ENCODE results near the gene SIGLEC12. TPM values are rescaled to one million over a fixed set of nuclear protein-coding genes. Genes with fewer than 3 reads are reported as not detected.

Gene SIGLEC12
- total and polyA plus RNA-seq, 9 of the 15 experiments (the other 6 are each of a cell fraction or from before 2014, with no cell fraction given), result 0.08 to 1.3 (median 0.54) TPM

DNA sequence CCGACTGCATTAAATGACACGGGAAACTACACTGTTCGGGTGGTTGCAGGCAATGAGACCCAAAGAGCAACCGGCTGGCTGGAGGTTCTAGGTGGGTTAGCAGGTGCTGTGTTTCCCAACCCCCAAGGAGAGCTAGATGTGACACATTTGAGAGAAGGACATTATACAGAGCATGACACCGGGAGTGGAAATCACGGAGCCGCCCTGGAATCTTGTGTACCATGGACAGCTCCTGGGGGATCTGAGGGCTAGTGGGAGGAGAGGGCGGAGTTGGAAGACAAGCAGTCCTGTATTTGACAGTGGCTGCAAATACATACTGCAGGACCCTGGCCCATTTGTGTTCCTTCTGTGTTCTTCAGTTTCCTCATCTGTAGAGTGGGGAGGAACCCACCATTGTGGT lies 21.0 kb downstream of the SIGLEC12 start (continued):
- TF ChIP-seq, protein P1, sequence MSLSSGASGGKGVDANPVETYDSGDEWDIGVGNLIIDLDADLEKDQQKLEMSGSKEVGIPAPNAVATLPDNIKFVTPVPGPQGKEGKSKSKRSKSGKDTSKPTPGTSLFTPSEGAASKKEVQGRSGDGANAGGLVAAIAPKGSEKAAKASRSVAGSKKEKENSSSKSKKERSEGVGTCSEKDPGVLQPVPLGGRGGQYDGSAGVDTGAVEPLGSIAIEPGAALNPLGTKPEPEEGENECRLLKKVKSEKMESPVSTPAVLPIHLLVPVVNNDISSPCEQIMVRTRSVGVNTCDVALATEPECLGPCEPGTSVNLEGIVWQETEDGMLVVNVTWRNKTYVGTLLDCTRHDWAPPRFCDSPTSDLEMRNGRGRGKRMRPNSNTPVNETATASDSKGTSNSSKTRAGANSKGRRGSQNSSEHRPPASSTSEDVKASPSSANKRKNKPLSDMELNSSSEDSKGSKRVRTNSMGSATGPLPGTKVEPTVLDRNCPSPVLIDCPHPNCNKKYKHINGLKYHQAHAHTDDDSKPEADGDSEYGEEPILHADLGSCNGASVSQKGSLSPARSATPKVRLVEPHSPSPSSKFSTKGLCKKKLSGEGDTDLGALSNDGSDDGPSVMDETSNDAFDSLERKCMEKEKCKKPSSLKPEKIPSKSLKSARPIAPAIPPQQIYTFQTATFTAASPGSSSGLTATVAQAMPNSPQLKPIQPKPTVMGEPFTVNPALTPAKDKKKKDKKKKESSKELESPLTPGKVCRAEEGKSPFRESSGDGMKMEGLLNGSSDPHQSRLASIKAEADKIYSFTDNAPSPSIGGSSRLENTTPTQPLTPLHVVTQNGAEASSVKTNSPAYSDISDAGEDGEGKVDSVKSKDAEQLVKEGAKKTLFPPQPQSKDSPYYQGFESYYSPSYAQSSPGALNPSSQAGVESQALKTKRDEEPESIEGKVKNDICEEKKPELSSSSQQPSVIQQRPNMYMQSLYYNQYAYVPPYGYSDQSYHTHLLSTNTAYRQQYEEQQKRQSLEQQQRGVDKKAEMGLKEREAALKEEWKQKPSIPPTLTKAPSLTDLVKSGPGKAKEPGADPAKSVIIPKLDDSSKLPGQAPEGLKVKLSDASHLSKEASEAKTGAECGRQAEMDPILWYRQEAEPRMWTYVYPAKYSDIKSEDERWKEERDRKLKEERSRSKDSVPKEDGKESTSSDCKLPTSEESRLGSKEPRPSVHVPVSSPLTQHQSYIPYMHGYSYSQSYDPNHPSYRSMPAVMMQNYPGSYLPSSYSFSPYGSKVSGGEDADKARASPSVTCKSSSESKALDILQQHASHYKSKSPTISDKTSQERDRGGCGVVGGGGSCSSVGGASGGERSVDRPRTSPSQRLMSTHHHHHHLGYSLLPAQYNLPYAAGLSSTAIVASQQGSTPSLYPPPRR (CRISPR knock-in tag; IDR thresholded peaks at IDR 0.05; ENCODE audit: borderline replicate concordance), result no peak
- peak; percentile 71 for TF ChIP-seq NCOA1 (IDR thresholded peaks at IDR 0.05; ENCODE audit: low read depth)
- TF ChIP-seq ZNF23 (CRISPR knock-in tag; IDR thresholded peaks at IDR 0.05), result no peak
- peak; percentile 57 for TF ChIP-seq CXXC5 (CRISPR knock-in tag; IDR thresholded peaks at IDR 0.05)
- TF ChIP-seq CEBPB (tag; IDR thresholded peaks at IDR 0.05), result no peak
- peak; percentile 24; the same call in 1 of the 2 replicates for TF ChIP-seq EGR1 (conservative IDR thresholded peaks at IDR 0.05)
- TF ChIP-seq SMAD4 (CRISPR knock-in tag; conservative IDR thresholded peaks at IDR 0.05), result peak; percentile 51
- TF ChIP-seq, protein P2, sequence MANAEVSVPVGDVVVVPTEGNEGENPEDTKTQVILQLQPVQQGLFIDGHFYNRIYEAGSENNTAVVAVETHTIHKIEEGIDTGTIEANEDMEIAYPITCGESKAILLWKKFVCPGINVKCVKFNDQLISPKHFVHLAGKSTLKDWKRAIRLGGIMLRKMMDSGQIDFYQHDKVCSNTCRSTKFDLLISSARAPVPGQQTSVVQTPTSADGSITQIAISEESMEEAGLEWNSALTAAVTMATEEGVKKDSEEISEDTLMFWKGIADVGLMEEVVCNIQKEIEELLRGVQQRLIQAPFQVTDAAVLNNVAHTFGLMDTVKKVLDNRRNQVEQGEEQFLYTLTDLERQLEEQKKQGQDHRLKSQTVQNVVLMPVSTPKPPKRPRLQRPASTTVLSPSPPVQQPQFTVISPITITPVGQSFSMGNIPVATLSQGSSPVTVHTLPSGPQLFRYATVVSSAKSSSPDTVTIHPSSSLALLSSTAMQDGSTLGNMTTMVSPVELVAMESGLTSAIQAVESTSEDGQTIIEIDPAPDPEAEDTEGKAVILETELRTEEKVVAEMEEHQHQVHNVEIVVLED (CRISPR knock-in tag; IDR thresholded peaks at IDR 0.05), result no peak
- TF ChIP-seq, protein P3, sequence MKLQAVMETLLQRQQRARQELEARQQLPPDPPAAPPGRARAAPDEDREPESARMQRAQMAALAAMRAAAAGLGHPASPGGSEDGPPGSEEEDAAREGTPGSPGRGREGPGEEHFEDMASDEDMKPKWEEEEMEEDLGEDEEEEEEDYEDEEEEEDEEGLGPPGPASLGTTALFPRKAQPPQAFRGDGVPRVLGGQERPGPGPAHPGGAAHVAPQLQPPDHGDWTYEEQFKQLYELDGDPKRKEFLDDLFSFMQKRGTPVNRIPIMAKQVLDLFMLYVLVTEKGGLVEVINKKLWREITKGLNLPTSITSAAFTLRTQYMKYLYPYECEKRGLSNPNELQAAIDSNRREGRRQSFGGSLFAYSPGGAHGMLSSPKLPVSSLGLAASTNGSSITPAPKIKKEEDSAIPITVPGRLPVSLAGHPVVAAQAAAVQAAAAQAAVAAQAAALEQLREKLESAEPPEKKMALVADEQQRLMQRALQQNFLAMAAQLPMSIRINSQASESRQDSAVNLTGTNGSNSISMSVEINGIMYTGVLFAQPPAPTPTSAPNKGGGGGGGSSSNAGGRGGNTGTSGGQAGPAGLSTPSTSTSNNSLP (IDR thresholded peaks at IDR 0.05; ENCODE audit: borderline replicate concordance, low read depth, low read length), result no peak
- TF ChIP-seq, protein P4, sequence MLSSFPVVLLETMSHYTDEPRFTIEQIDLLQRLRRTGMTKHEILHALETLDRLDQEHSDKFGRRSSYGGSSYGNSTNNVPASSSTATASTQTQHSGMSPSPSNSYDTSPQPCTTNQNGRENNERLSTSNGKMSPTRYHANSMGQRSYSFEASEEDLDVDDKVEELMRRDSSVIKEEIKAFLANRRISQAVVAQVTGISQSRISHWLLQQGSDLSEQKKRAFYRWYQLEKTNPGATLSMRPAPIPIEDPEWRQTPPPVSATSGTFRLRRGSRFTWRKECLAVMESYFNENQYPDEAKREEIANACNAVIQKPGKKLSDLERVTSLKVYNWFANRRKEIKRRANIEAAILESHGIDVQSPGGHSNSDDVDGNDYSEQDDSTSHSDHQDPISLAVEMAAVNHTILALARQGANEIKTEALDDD (IDR thresholded peaks at IDR 0.05), result no peak
- no peak for TF ChIP-seq POLR3A (IDR thresholded peaks at IDR 0.05; ENCODE audit: borderline replicate concordance, extremely low read depth, insufficient read depth, insufficient read length)
- TF ChIP-seq NR2C2 (CRISPR knock-in tag; IDR thresholded peaks at IDR 0.05), result 0 out of 2 replicates have a peak, but pooled peaks have one; percentile 28
- TF ChIP-seq NR2C2 (tag; IDR thresholded peaks at IDR 0.05), result no peak
- no peak for TF ChIP-seq SP2 (IDR thresholded peaks at IDR 0.05; ENCODE audit: extremely low read depth, low read depth, low read length, poor library complexity, severe bottlenecking)
- TF ChIP-seq ZNF431 (CRISPR knock-in tag; IDR thresholded peaks at IDR 0.05), result no peak; the same call in 1 of the 2 replicates
- 0 out of 4 replicates have a peak, but pooled peaks of 1 of the 2 experiments have one; percentile 20 for TF ChIP-seq RAD21 (CRISPR knock-in tag; conservative IDR thresholded peaks at IDR 0.05 in 1 of 2, IDR thresholded peaks at IDR 0.05 in 1 of 2)
- no peak for TF ChIP-seq CEBPG (CRISPR knock-in tag; IDR thresholded peaks at IDR 0.05)
- TF ChIP-seq CEBPG (tag; conservative IDR thresholded peaks at IDR 0.05 in 1 of 2, IDR thresholded peaks at IDR 0.05 in 1 of 2), result no peak
- TF ChIP-seq ATF7 (IDR thresholded peaks at IDR 0.05), result no peak; the same call in 1 of the 2 replicates
- no peak for TF ChIP-seq U2AF2 (optimal IDR thresholded peaks at IDR 0.05; ENCODE audit: low read depth, low read length)

Measured in K562 (cell line).